SK-N-SH (cell line): ENCODE results near the gene SVIL. TPM values are rescaled to one million over a fixed set of nuclear protein-coding genes. Genes with fewer than 3 reads are reported as not detected.
"Not testable (repeated sequence)": the region's sequence is repeated elsewhere in the genome, so short reads cannot be mapped to it uniquely, and the experiment has no call there.

ENCODE experiments used
- CTCF ChIA-PET: fragments of 300-600, 350-600 bp; formaldehyde crosslinking; extraction: SDS; loops from one replicate; lab custom pipeline; 2021; lab: Yijun Ruan, JAX
- POLR2A ChIA-PET: fragments of 350-600 bp; sonication (Branson Sonifier 250); formaldehyde crosslinking; extraction: SDS; loops from one replicate; lab custom pipeline; 2020; ENCODE audit warnings: antibody characterized with exemption, inconsistent platforms; lab: Yijun Ruan, JAX
- DNase-seq: peaks from one replicate; pipeline ENCODE4 v3.0.0; 2012
- H2AFZ ChIP-seq: fragments of 200-600 bp; sonication (generic); 2 replicates; pipeline ENCODE4 v1.8.1; 2016; ENCODE audit warnings: antibody characterized with exemption, mild to moderate bottlenecking, low read depth
- H3F3A ChIP-seq: fragments of 200-600 bp; sonication (generic); replicated peaks from 2 replicates; pipeline ENCODE3; 2016; ENCODE audit warnings: antibody characterized with exemption, mild to moderate bottlenecking; ENCODE audit not compliant: insufficient read depth
- H3K27ac ChIP-seq, 2 experiments: fragments of 200-500 bp in 1 of 2; fragments of 200-600 bp in 1 of 2; sonication (Bioruptor generic) in 1 of 2; sonication (generic), shearing (Covaris generic) in 1 of 2; 2 replicates each; pipeline versions ENCODE4 v1.5.1 to v1.6.1; 2014 to 2016; ENCODE audit warnings: low read depth in 2 of 2, inconsistent platforms in 1 of 2, low read length in 1 of 2, mild to moderate bottlenecking in 1 of 2, mixed read lengths in 1 of 2
- H3K27me3 ChIP-seq: fragments of 200-600 bp; sonication (generic), shearing (Covaris generic); 2 replicates; pipeline ENCODE4 v1.6.1; 2016; ENCODE audit warnings: mixed run types; ENCODE audit not compliant: insufficient read depth
- H3K36me3 ChIP-seq, 2 experiments: fragments of 200-500 bp in 1 of 2; fragments of 200-600 bp in 1 of 2; sonication (Bioruptor generic) in 1 of 2; sonication (generic) in 1 of 2; replicated peaks in 1 of 2; 2 replicates each; pipeline versions ENCODE3 to v1.5.1; 2014 to 2016; ENCODE audit warnings: low read length in 1 of 2, mild to moderate bottlenecking in 1 of 2; ENCODE audit not compliant: insufficient read depth in 2 of 2, control insufficient read depth in 1 of 2
- H3K4me1 ChIP-seq, 2 experiments: fragments of 200-500 bp in 1 of 2; fragments of 200-600 bp in 1 of 2; sonication (Bioruptor generic) in 1 of 2; sonication (generic), shearing (Covaris generic) in 1 of 2; 2 replicates each; pipeline versions ENCODE4 v1.5.1 to v1.6.1; 2014 to 2016; ENCODE audit warnings: low read depth in 1 of 2, low read length in 1 of 2, mixed run types in 1 of 2; ENCODE audit not compliant: insufficient read depth in 2 of 2, control insufficient read depth in 1 of 2
- H3K4me2 ChIP-seq: fragments of 200-600 bp; sonication (generic), shearing (Covaris generic); 2 replicates; pipeline ENCODE4 v1.6.1; 2017; ENCODE audit warnings: mixed run types
- H3K4me3 ChIP-seq, 2 experiments: fragments of 200-500 bp in 1 of 2; fragments of 200-600 bp in 1 of 2; sonication (Bioruptor generic) in 1 of 2; sonication (generic), shearing (Covaris generic) in 1 of 2; 2 replicates each; pipeline versions ENCODE4 v1.5.1 to v1.8.1; 2014 to 2016; ENCODE audit warnings: low read depth in 2 of 2, inconsistent platforms in 1 of 2, low read length in 1 of 2, mild to moderate bottlenecking in 1 of 2, mixed read lengths in 1 of 2, moderate library complexity in 1 of 2
- H3K79me2 ChIP-seq: fragments of 200-600 bp; sonication (generic); 2 replicates; pipeline ENCODE4 v1.8.1; 2017; ENCODE audit warnings: mild to moderate bottlenecking; ENCODE audit not compliant: insufficient read depth
- H3K9ac ChIP-seq: fragments of 200-600 bp; sonication (generic); 2 replicates; pipeline ENCODE4 v1.6.1; 2017; ENCODE audit warnings: mixed run types
- H3K9me2 ChIP-seq: fragments of 200-600 bp; sonication (generic); 2 replicates; pipeline ENCODE4 v1.6.1; 2017; ENCODE audit warnings: mixed run types
- H3K9me3 ChIP-seq: fragments of 200-600 bp; sonication (generic); 2 replicates; pipeline ENCODE4 v1.6.1; 2017; ENCODE audit warnings: mixed run types, mild to moderate bottlenecking, moderate library complexity
- H4K20me1 ChIP-seq: fragments of 200-600 bp; sonication (generic); 2 replicates; pipeline ENCODE4 v1.6.1; 2017; ENCODE audit warnings: mild to moderate bottlenecking, mixed run types; ENCODE audit not compliant: insufficient read depth
- CHD2 ChIP-seq: fragments of 150-350 bp; IDR thresholded peaks from 2 replicates; pipeline ENCODE4 v1.6.1; 2018; ENCODE audit warnings: low read length; ENCODE audit not compliant: partially characterized antibody
- FOSL2 ChIP-seq: IDR thresholded peaks from 2 replicates; pipeline ENCODE4 v1.4.0; 2012; ENCODE audit warnings: low read depth, mild to moderate bottlenecking, moderate library complexity, borderline replicate concordance
- FOXJ3 ChIP-seq: sonication (generic); formaldehyde crosslinking; IDR thresholded peaks from 2 replicates; pipeline ENCODE4 v1.5.1; 2020; ENCODE audit warnings: mild to moderate bottlenecking, missing genetic modification reagents
- FOXM1 ChIP-seq: IDR thresholded peaks from 2 replicates; pipeline ENCODE4 v1.4.0; 2012; ENCODE audit warnings: low read depth, mild to moderate bottlenecking
- JUND ChIP-seq: IDR thresholded peaks from 2 replicates; pipeline ENCODE4 v1.4.0; 2012
- MXI1 ChIP-seq: IDR thresholded peaks from 2 replicates; pipeline ENCODE4 v1.6.1; 2012; ENCODE audit warnings: mild to moderate bottlenecking, low read depth, low read length, improper control_type of control experiment
- NRF1 ChIP-seq: IDR thresholded peaks from 2 replicates; pipeline ENCODE4 v1.6.1; 2012; ENCODE audit warnings: low read depth, mild to moderate bottlenecking, low read length
- POLR2AphosphoS5 ChIP-seq: IDR thresholded peaks from 2 replicates; pipeline ENCODE4 v1.6.1; 2012; ENCODE audit warnings: low read depth, low read length
- RCOR1 ChIP-seq: fragments of 150-350 bp; IDR thresholded peaks from 2 replicates; pipeline ENCODE4 v1.6.1; 2017; ENCODE audit warnings: antibody characterized with exemption, low read length
- RXRA ChIP-seq: IDR thresholded peaks from 2 replicates; pipeline ENCODE4 v1.4.0; 2012; ENCODE audit warnings: low read depth, mild to moderate bottlenecking, borderline replicate concordance
- TAF1 ChIP-seq: IDR thresholded peaks from 2 replicates; pipeline ENCODE4 v1.6.1; 2012; ENCODE audit warnings: low read depth, mild to moderate bottlenecking, low read length, moderate library complexity, borderline replicate concordance
- TCF12 ChIP-seq: IDR thresholded peaks from 2 replicates; pipeline ENCODE4 v1.4.0; 2012
- ZBTB33 ChIP-seq: IDR thresholded peaks from 2 replicates; pipeline ENCODE4 v1.4.0; 2012; ENCODE audit warnings: low read depth, borderline replicate concordance
- whole genome bisulfite sequencing: methylation state at CpG from one replicate; pipeline ENCODE4 v1.1.6; 2017; ENCODE audit warnings: low lambda C conversion rate; 5-methylcytosine and 5-hydroxymethylcytosine counted together
- polyA plus RNA-seq, 3 experiments: library from polyadenylated mRNA; depleted of rRNA; stranded (reverse); fragments of >200 nt; gene quantifications; 2 replicates each; pipeline ENCODE4 v1.2.3, GENCODE V29; 2012
- TF ChIP-seq, protein P1 (sequence below): fragments of 150-350 bp; IDR thresholded peaks from 2 replicates; pipeline ENCODE4 v1.6.1; 2017; ENCODE audit warnings: antibody characterized with exemption, low read length, low read depth, borderline replicate concordance
- TF ChIP-seq, protein P2 (sequence below): IDR thresholded peaks from 2 replicates; pipeline ENCODE4 v1.4.0; 2012; ENCODE audit warnings: low read depth

The SVIL gene
- polyA plus RNA-seq, 1 of the 3 experiments (the other 2 are of a cell fraction): 48.7 TPM

DNA sequence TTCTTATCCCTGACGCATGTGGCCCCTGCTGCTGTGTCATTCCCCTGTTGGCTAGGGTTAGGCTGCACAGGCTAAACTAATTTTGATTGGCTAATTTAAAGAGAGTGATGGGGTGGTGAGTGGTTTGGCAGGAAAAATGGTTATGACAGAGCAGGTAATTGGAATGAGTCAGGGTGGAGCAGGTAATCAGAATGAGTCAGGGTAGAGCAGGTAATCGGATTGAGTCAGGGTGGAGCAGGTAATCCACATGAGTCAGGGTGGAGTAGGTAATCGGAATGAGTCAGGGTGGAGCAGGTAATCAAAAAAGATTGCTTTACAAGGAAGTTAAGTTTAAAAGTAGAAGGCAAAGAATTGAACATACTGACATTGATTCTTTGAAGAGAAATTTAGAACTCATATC lies 195.8 kb downstream of the SVIL start:
- H3K36me3 ChIP-seq, H3F3A ChIP-seq, H4K20me1 ChIP-seq, H3K9me2 ChIP-seq, H3K27me3 ChIP-seq, H2AFZ ChIP-seq, H3K4me2 ChIP-seq, H3K27ac ChIP-seq, H3K4me3 ChIP-seq, DNase-seq, POLR2A ChIA-PET, H3K9ac ChIP-seq, H3K4me1 ChIP-seq: not testable (repeated sequence)
- CTCF ChIA-PET: interaction anchor here (0.6 to 1.8 kb wide), 4 partner anchors 10 to 91 kb away, joined by 3 to 5 read pairs (median 3); no protein-coding TSS in a partner anchor
- H3K79me2 ChIP-seq: peaks cover 74% of the 10 kb centered on the region
- peaks cover 10% of the 10 kb centered on the region; the same call in 1 of the 2 replicates for H3K9me3 ChIP-seq
- 84% methylated on average over 3 of the region's 3 CpGs for WGBS

GRCh38 chr10:29438271-29438670 lies 196.5 kb downstream of the SVIL start:
- Histone ChIP-seq H3K79me2 (peaks cover 72% of the 10 kb centered on the region; the same call in 1 of the 2 replicates), H3K9ac (no peak overlapping the region), H2AFZ (no peak overlapping the region), H3F3A (no peaks in the 10 kb centered on the region), H3K36me3 (no peaks in the 10 kb centered on the region), H3K4me3 (no peak overlapping the region), H4K20me1 (no peaks in the 10 kb centered on the region), H3K9me2 (no peaks in the 10 kb centered on the region), H3K27me3 (no peaks in the 10 kb centered on the region), H3K9me3 (peaks cover 10% of the 10 kb centered on the region), H3K4me1 (no peaks in the 10 kb centered on the region), H3K4me2 (no peak overlapping the region), H3K27ac (no peak overlapping the region)
- no peak for DNase-seq
- WGBS: 86% methylated on average over 9 of the region's 9 CpGs
- ChIA-PET POLR2A (no interaction called here), CTCF (interaction anchor here (1.2 to 1.8 kb wide), 2 partner anchors 9 to 75 kb away, joined by 3 to 5 read pairs; no protein-coding TSS in a partner anchor)
- TF ChIP-seq, protein P1, sequence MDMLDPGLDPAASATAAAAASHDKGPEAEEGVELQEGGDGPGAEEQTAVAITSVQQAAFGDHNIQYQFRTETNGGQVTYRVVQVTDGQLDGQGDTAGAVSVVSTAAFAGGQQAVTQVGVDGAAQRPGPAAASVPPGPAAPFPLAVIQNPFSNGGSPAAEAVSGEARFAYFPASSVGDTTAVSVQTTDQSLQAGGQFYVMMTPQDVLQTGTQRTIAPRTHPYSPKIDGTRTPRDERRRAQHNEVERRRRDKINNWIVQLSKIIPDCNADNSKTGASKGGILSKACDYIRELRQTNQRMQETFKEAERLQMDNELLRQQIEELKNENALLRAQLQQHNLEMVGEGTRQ: no peak
- no peak for TF ChIP-seq POLR2AphosphoS5
- TF ChIP-seq NRF1: no peak
- no peak for TF ChIP-seq TAF1
- no peak for TF ChIP-seq ZBTB33
- TF ChIP-seq RCOR1: no peak
- no peak for TF ChIP-seq FOSL2
- no peak for TF ChIP-seq MXI1
- no peak for TF ChIP-seq CHD2
- TF ChIP-seq, protein P2, sequence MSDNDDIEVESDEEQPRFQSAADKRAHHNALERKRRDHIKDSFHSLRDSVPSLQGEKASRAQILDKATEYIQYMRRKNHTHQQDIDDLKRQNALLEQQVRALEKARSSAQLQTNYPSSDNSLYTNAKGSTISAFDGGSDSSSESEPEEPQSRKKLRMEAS: no peak
- TF ChIP-seq JUND: no peak
- no peak for TF ChIP-seq FOXJ3 (CRISPR knock-in tag)
- no peak for TF ChIP-seq RXRA
- no peak for TF ChIP-seq FOXM1
- no peak for TF ChIP-seq TCF12
